Prostate gland (tissue), 2 donors: ENCODE results near the gene CFAP46. TPM values are rescaled to one million over a fixed set of nuclear protein-coding genes. Genes with fewer than 3 reads are reported as not detected.

Experiments used
- DNase-seq: peaks from one replicate; pipeline ENCODE4 v3.0.0-alpha.2; 2019; ENCODE audit warnings: low spot score
- H3K27ac ChIP-seq, 2 donors: fragments of 200-600 bp; sonication (generic); 2 replicates each; pipeline ENCODE4 v1.5.1; 2017 to 2019
- H3K27me3 ChIP-seq: fragments of 200-600 bp; sonication (generic); replicated peaks from 2 replicates; pipeline ENCODE4 v1.5.1; 2019; ENCODE audit not compliant: insufficient read depth
- H3K36me3 ChIP-seq, 2 donors: fragments of 200-600 bp; sonication (generic); 1 replicate in 1 of 2; 2 replicates in 1 of 2; pipeline versions ENCODE4 v1.5.1 to v1.8.1; 2017 to 2019
- H3K4me1 ChIP-seq: fragments of 200-600 bp; sonication (generic); replicated peaks from 2 replicates; pipeline ENCODE4 v1.5.1; 2019
- H3K4me3 ChIP-seq, 2 donors: fragments of 200-600 bp; sonication (generic); 2 replicates each; pipeline ENCODE4 v1.5.1; 2017 to 2019
- H3K9me3 ChIP-seq: fragments of 200-600 bp; sonication (generic); 2 replicates; pipeline ENCODE4 v1.5.1; 2017
- CTCF ChIP-seq, 4 experiments: fragments of 200-600 bp in 2 of 4; fragments of 450-650 bp in 2 of 4; sonication (generic) in 2 of 4; IDR thresholded peaks; 1 replicate in 3 of 4; 2 replicates in 1 of 4; pipeline ENCODE4 v1.5.1; 2016 to 2019; ENCODE audit warnings: antibody characterized with exemption in 4 of 4, mild to moderate bottlenecking in 2 of 4, moderate library complexity in 2 of 4
- POLR2A ChIP-seq: fragments of 450-650 bp; IDR thresholded peaks from one replicate; pipeline ENCODE4 v1.6.1; 2016; ENCODE audit warnings: antibody characterized with exemption, mild to moderate bottlenecking
- POLR2AphosphoS5 ChIP-seq: sonication (generic); formaldehyde crosslinking; IDR thresholded peaks from one replicate; pipeline ENCODE4 v1.6.1; 2017; ENCODE audit warnings: antibody characterized with exemption
- WGBS: methylation state at CpG from one replicate; pipeline ENCODE4 v1.1.5; 2018; 5-methylcytosine and 5-hydroxymethylcytosine counted together
- intact Hi-C: fragments of 100-400 bp; cut with DNase I; formaldehyde crosslinking; loops from one replicate; pipeline ENCODE4 v1.14.2; 2022
- total RNA-seq, 2 donors: library from RNA; depleted of rRNA; stranded (reverse); fragments of >200 nt; gene quantifications; one replicate each; pipeline ENCODE4 v1.1.0, GENCODE V29; 2016

CFAP46 gene
- total RNA-seq, 2 donors from 2014 or later: 1.4 to 9.3 TPM

DNA sequence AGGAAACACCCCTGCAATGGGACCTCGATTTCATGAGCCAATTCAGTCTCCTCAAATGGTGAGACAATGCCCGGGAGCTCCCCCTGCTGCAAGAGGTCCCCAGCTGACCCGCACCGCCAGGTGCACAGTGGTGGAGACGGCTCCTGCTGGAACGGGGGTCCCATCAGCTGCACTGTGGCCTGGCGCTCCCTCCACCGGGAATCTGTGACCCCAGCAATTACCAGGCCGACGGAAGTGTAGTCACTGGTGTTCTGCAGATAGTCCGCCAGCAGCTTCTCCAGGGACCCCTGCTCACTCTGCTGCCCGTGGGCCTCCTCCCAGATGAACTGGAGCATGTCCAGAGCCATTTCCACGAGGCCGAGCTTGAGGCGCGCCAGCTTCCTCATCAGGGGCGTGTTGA, 91.5 kb downstream of the CFAP46 start:
- Histone ChIP-seq H3K27me3 (peaks cover 3% of the 10 kb centered on the region), H3K9me3 (no peaks in the 10 kb centered on the region), H3K36me3 (no peaks in the 10 kb centered on the region), H3K4me3 (no peak overlapping the region), H3K4me1 (no peaks in the 10 kb centered on the region), H3K27ac (no peak overlapping the region)
- TF ChIP-seq POLR2AphosphoS5 (no peak), CTCF (IDR thresholded peaks at IDR 0.05) (no peak), POLR2A (no peak)
- intact Hi-C loops: no loop called here
- 89% methylated on average over 17 of the region's 17 CpGs for WGBS
- DNase-seq: no peak

- intact Hi-C loops: no loop called here
- H3K27ac ChIP-seq: no peak overlapping the region
- WGBS: 90% methylated on average over 15 of the region's 15 CpGs
- no peak for DNase-seq
- peaks cover 5% of the 10 kb centered on the region for H3K27me3 ChIP-seq
- TF ChIP-seq CTCF (IDR thresholded peaks at IDR 0.05) (no peak), POLR2A (no peak), POLR2AphosphoS5 (no peak)
- no peak overlapping the region for H3K4me3 ChIP-seq
- no peaks in the 10 kb centered on the region for H3K4me1 ChIP-seq
- H3K36me3 ChIP-seq: no peaks in the 10 kb centered on the region
- no peaks in the 10 kb centered on the region for H3K9me3 ChIP-seq
Measured at GRCh38 chr10:132850246-132850645, 92.1 kb downstream of the CFAP46 start.

GRCh38 chr10:132849546-132850031, 92.8 kb downstream of the CFAP46 start:
- no peaks in the 10 kb centered on the region for H3K4me1 ChIP-seq
- no peaks in the 10 kb centered on the region for H3K36me3 ChIP-seq
- H3K9me3 ChIP-seq: no peaks in the 10 kb centered on the region
- no peak for TF ChIP-seq POLR2A
- no peak for TF ChIP-seq CTCF (IDR thresholded peaks at IDR 0.05)
- TF ChIP-seq POLR2AphosphoS5: no peak
- H3K27ac ChIP-seq: no peak overlapping the region
- WGBS: 88% methylated on average over 12 of the region's 19 CpGs
- DNase-seq: no peak
- H3K27me3 ChIP-seq: peaks cover 8% of the 10 kb centered on the region
- intact Hi-C loops: no loop called here
- no peak overlapping the region for H3K4me3 ChIP-seq

GRCh38 chr10:132848951-132849545, 93.3 kb downstream of the CFAP46 start:
- no peak overlapping the region for H3K27ac ChIP-seq
- intact Hi-C loops: no loop called here
- H3K4me3 ChIP-seq: no peak overlapping the region
- peaks cover 8% of the 10 kb centered on the region for H3K27me3 ChIP-seq
- TF ChIP-seq CTCF (IDR thresholded peaks at IDR 0.05): no peak
- TF ChIP-seq POLR2A: no peak
- TF ChIP-seq POLR2AphosphoS5: no peak
- H3K9me3 ChIP-seq: no peaks in the 10 kb centered on the region
- WGBS: 76% methylated on average over 21 of the region's 21 CpGs
- H3K36me3 ChIP-seq: no peaks in the 10 kb centered on the region
- no peaks in the 10 kb centered on the region for H3K4me1 ChIP-seq
- DNase-seq: no peak

DNA sequence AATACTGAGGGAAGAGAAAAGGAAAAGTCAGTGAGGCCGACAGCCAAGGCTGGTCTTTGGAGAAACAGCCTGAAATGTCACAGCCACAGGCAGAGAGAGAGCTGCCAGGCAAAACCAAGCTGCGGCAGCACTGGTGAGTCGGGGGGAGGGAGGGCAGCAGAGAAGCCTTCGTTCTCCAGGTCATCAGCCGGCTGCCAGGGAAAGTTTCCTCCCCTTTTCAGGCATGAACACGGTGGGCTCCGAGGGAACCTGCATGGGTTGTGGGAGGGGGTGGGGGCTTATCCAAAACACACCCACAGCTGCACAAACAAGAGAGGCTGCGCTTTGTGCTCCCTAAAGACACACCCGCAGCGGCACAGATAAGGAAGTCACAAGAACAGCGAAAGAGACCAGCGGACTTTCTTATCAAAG, 94.1 kb downstream of the CFAP46 start:
- intact Hi-C loops: no loop called here

More for the DNA sequence above, 94.1 kb downstream of the CFAP46 start:
- DNase-seq: no peak
- TF ChIP-seq CTCF (IDR thresholded peaks at IDR 0.05) (no peak), POLR2A (no peak), POLR2AphosphoS5 (no peak)
- Histone ChIP-seq H3K4me3 (no peak overlapping the region), H3K36me3 (no peaks in the 10 kb centered on the region), H3K27me3 (peaks cover 8% of the 10 kb centered on the region), H3K9me3 (no peaks in the 10 kb centered on the region), H3K4me1 (no peaks in the 10 kb centered on the region), H3K27ac (no peak overlapping the region)
- 7% methylated on average over 12 of the region's 12 CpGs for WGBS
